GM21447 (cell line): ENCODE results near the gene NGF.
A peak's percentile ranks its signal among the peaks of the same experiment; 100 is the strongest.
"Not testable (repeated sequence)": the region's sequence is repeated elsewhere in the genome, so short reads cannot be mapped to it uniquely, and the experiment has no call there.

Experiments
- ATAC-seq: cut with Tn5 transposase; IDR thresholded peaks from one replicate; pipeline ENCODE4 v1.9.1; 2021; ENCODE audit not compliant: unreplicated experiment

The NGF gene

GRCh38 chr1:115310581-115311473 lies 27.2 kb downstream of the NGF start:
- ATAC-seq: no peak

- ATAC-seq: not testable (repeated sequence)
Measured at GRCh38 chr1:115309504-115309903, 28.5 kb downstream of the NGF start.

GRCh38 chr1:115308969-115309368 lies 29.1 kb downstream of the NGF start:
- ATAC-seq: no peak

- no peak for ATAC-seq
Measured at GRCh38 chr1:115307661-115308060, 30.4 kb downstream of the NGF start.

- ATAC-seq: no peak
Measured at GRCh38 chr1:115306146-115306545, 31.9 kb downstream of the NGF start.

GRCh38 chr1:115303364-115303763 lies 34.7 kb downstream of the NGF start:
- no peak for ATAC-seq

- ATAC-seq: no peak
Measured at GRCh38 chr1:115302390-115302961, 35.6 kb downstream of the NGF start.

GRCh38 chr1:115301438-115302020 lies 36.5 kb downstream of the NGF start:
- ATAC-seq: no peak

GRCh38 chr1:115300087-115300876 lies 37.8 kb downstream of the NGF start:
- ATAC-seq: no peak

GRCh38 chr1:115299266-115299665 lies 38.8 kb downstream of the NGF start:
- no peak for ATAC-seq

GRCh38 chr1:115296981-115297380 lies 41.1 kb downstream of the NGF start:
- peak; percentile 87 for ATAC-seq

GRCh38 chr1:115295904-115296696 lies 41.9 kb downstream of the NGF start:
- ATAC-seq: no peak

- no peak for ATAC-seq
Measured at GRCh38 chr1:115293899-115294298, 44.1 kb downstream of the NGF start.

- ATAC-seq: no peak
Measured at GRCh38 chr1:115293006-115293405, 45.0 kb downstream of the NGF start.

- no peak for ATAC-seq
Measured at GRCh38 chr1:115291741-115292140, 46.3 kb downstream of the NGF start.

GRCh38 chr1:115289940-115290339 lies 48.1 kb downstream of the NGF start:
- no peak for ATAC-seq

- ATAC-seq: no peak
Measured at GRCh38 chr1:115288591-115289198, 49.4 kb downstream of the NGF start.

- ATAC-seq: no peak
Measured at GRCh38 chr1:115286431-115287205, 51.4 kb downstream of the NGF start.

- no peak for ATAC-seq
Measured at GRCh38 chr1:115284209-115284608, 53.8 kb downstream of the NGF start.
